A549 (cell line): ENCODE measurements around the gene VAV3.

Source experiments
- CEBPB ChIP-seq, 2 experiments: fragments of >200 bp in 1 of 2; sonication (Bioruptor Twin) in 1 of 2; formaldehyde crosslinking in 1 of 2; IDR thresholded peaks; 2 replicates each; pipeline ENCODE4 v1.6.1; 2012 to 2016
- CTCF ChIP-seq: fragments of >200 bp; sonication (Bioruptor Twin); formaldehyde crosslinking; IDR thresholded peaks from 3 replicates; pipeline ENCODE4 v1.5.1; 2016
- EP300 ChIP-seq, 2 experiments: fragments of >200 bp; sonication (Bioruptor Twin); formaldehyde crosslinking; IDR thresholded peaks; 2 replicates in 1 of 2; 3 replicates in 1 of 2; pipeline ENCODE4 v1.6.1; 2016 to 2017
- FOSL2 ChIP-seq, 2 experiments: fragments of 450-650 bp in 1 of 2; fragments of >200 bp in 1 of 2; sonication (Bioruptor Twin) in 1 of 2; formaldehyde crosslinking; IDR thresholded peaks; 2 replicates each; pipeline versions ENCODE4 v1.5.0 to v1.6.1; 2016 to 2020; ENCODE audit warnings: mild to moderate bottlenecking in 1 of 2, moderate library complexity in 1 of 2
- HDAC2 ChIP-seq: fragments of 200-600 bp; sonication (generic); IDR thresholded peaks from 2 replicates; pipeline ENCODE4 v1.6.1; 2016
- JUN ChIP-seq, 2 experiments: fragments of >200 bp; sonication (Bioruptor Twin); formaldehyde crosslinking; IDR thresholded peaks; 2 replicates in 1 of 2; 3 replicates in 1 of 2; pipeline ENCODE4 v1.6.1; 2016 to 2017
- MAFK ChIP-seq: fragments of 450-650 bp; IDR thresholded peaks from 2 replicates; pipeline ENCODE4 v1.6.1; 2014; ENCODE audit not compliant: partially characterized antibody
- MYC ChIP-seq: IDR thresholded peaks from 2 replicates; pipeline ENCODE4 v1.6.1; 2012; ENCODE audit warnings: mild to moderate bottlenecking, inconsistent platforms, low read length, improper control_type of control experiment, borderline replicate concordance
- POLR2A ChIP-seq: IDR thresholded peaks from 2 replicates; pipeline ENCODE4 v1.6.1; 2012; ENCODE audit warnings: mild to moderate bottlenecking, low read length
- REST ChIP-seq: fragments of 200-600 bp; sonication (generic); IDR thresholded peaks from 2 replicates; pipeline ENCODE4 v1.6.1; 2016; ENCODE audit warnings: antibody characterized with exemption, mild to moderate bottlenecking, moderate library complexity
- SREBF2 ChIP-seq: fragments of 450-650 bp; IDR thresholded peaks from 2 replicates; pipeline ENCODE4 v1.6.1; 2014; ENCODE audit warnings: mild to moderate bottlenecking, moderate library complexity
- TFCP2L1 ChIP-seq: fragments of 250-450 bp; sonication (Bioruptor Pico); IDR thresholded peaks from 2 replicates; pipeline ENCODE4 v1.5.0; 2021; ENCODE audit warnings: mild to moderate bottlenecking
- ZC3H11A ChIP-seq: fragments of 450-650 bp; IDR thresholded peaks from 2 replicates; pipeline ENCODE4 v1.6.1; 2014; ENCODE audit warnings: antibody characterized with exemption, mild to moderate bottlenecking
- TF ChIP-seq, protein P1 (sequence below): IDR thresholded peaks from 2 replicates; pipeline ENCODE4 v1.6.1; 2012

DNA sequence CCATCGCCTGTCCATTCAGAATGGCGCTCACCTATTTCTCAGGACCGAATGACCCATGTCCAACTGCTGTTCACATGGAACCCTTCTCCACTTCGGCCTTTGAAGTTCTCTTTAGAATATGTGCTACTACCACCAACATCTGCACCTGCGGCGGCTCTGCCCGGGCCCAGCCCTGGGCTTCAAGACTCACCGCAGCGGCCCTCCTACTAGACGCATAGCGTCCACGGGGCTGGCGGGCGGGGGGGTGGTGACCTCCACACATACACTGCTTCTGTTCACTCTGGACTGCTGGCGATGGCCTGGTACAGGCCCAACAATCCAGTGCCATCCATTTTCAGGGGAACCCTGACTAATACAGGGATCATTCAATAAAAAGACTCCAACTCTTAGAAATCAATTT lies 394.2 kb downstream of the VAV3 start:
- no peak for TF ChIP-seq MYC
- TF ChIP-seq CTCF = no peak
- no peak for TF ChIP-seq EP300 (IDR thresholded peaks at IDR 0.05)
- no peak for TF ChIP-seq FOSL2 (IDR thresholded peaks at IDR 0.05)
- no peak for TF ChIP-seq FOSL2 (CRISPR knock-in tag; IDR thresholded peaks at IDR 0.05)
- TF ChIP-seq MAFK = no peak
- no peak for TF ChIP-seq ZC3H11A
- TF ChIP-seq HDAC2 = no peak
- no peak for TF ChIP-seq JUN (IDR thresholded peaks at IDR 0.05)
- TF ChIP-seq CEBPB (IDR thresholded peaks at IDR 0.05) = no peak
- no peak for TF ChIP-seq POLR2A
- no peak for TF ChIP-seq TFCP2L1 (CRISPR knock-in tag)
- TF ChIP-seq SREBF2 = no peak
- no peak for TF ChIP-seq REST
- TF ChIP-seq, protein P1, sequence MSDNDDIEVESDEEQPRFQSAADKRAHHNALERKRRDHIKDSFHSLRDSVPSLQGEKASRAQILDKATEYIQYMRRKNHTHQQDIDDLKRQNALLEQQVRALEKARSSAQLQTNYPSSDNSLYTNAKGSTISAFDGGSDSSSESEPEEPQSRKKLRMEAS = no peak
